ENCODE data around the gene TIPARP. TPM values are rescaled to one million over a fixed set of nuclear protein-coding genes. Genes with fewer than 3 reads are reported as not detected.

The TIPARP gene
- total RNA-seq, 4 donors from 2014 or later, result 41.7 to 115 (median 65.3) TPM

GRCh38 chr3:156675830-156676767 is 1.7 kb downstream of the TIPARP start:
- Histone ChIP-seq H3K27me3 (no peaks in the 10 kb centered on the region), H3K27ac (peak overlapping the region; percentile 74 to 98 (median 96)), H3K4me3 (peak overlapping the region; percentile 64 to 97 (median 90)), H3K36me3 (peaks cover 0 to 26% (median 0%) of the 10 kb centered on the region in 3 donors), H3K4me1 (peaks cover 0 to 43% (median 14%) of the 10 kb centered on the region in 4 donors), H3K9me3 (no peaks in the 10 kb centered on the region)
- 14% methylated on average over 18 of the region's 18 CpGs for WGBS, 2 donors
- TF ChIP-seq POLR2A (IDR thresholded peaks at IDR 0.05) (no peak), EP300 (IDR thresholded peaks at IDR 0.05) (peak in 1 of 2 donors; percentile 33)
- peak; percentile 16 to 80 for DNase-seq (ENCODE audit: low spot score in 2 of 2)

DNA sequence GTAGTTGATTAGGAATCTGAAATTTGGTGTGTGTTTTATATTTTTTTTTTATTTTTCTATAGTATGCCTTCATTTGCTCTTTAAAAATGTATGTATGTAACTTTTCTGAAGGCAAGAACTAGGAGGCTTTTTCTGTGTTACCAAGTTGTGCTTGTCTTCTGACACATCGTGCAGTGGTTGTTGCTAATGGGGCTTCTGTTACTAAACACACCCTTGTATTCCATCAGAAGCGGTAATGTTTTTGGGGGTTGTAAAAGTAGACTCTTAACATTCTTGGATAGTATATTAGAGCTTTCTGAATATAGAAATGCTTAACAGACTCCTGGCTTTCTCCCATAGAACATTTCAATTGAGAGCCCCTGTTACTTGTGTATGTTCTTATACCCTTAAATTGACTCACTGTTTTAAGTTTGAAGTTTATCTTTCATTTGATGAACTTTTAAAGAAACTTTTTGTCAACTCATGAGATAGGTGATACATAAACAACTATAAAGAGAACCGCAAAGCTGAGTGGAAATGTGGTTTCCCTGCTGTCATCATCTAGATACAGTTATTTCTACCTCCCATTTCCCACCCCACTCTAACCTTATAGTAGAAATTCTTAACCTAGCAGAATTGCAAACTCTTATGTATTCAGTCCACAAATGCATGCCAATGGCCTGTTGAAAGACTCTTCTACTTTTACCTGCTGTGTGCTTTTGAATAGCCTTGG is 2.5 kb downstream of the TIPARP start:
- peak overlapping the region in 1 of 4 donors; percentile 97 for H3K27ac ChIP-seq

GRCh38 chr3:156677536-156677935 is 3.1 kb downstream of the TIPARP start:
- H3K27me3 ChIP-seq, result no peaks in the 10 kb centered on the region
- WGBS, 2 donors, result 48 to 55% methylated on average over 2 of the region's 2 CpGs
- H3K4me1 ChIP-seq, result peaks cover 0 to 57% (median 22%) of the 10 kb centered on the region in 4 donors
- H3K36me3 ChIP-seq, result peaks cover 0 to 26% (median 0%) of the 10 kb centered on the region in 3 donors
- peak overlapping the region in 1 of 4 donors; percentile 84 for H3K4me3 ChIP-seq
- no peaks in the 10 kb centered on the region for H3K9me3 ChIP-seq
- no peak for TF ChIP-seq CTCF (IDR thresholded peaks at IDR 0.05)
- no peak for TF ChIP-seq EP300 (IDR thresholded peaks at IDR 0.05)
- TF ChIP-seq POLR2A (IDR thresholded peaks at IDR 0.05), result no peak
- H3K27ac ChIP-seq, result peak overlapping the region in 1 of 4 donors; percentile 97
- DNase-seq (ENCODE audit: low spot score in 2 of 2), result no peak

More for the DNA sequence above, 2.5 kb downstream of the TIPARP start:
- no peaks in the 10 kb centered on the region for H3K27me3 ChIP-seq
- H3K9me3 ChIP-seq, result no peaks in the 10 kb centered on the region
- peaks cover 0 to 26% (median 0%) of the 10 kb centered on the region in 3 donors for H3K36me3 ChIP-seq
- no peak for TF ChIP-seq CTCF (IDR thresholded peaks at IDR 0.05)
- TF ChIP-seq POLR2A (IDR thresholded peaks at IDR 0.05), result no peak
- no peak for TF ChIP-seq EP300 (IDR thresholded peaks at IDR 0.05)
- WGBS, 2 donors, result 81 to 87% methylated on average over 3 of the region's 3 CpGs
- no peak for DNase-seq (ENCODE audit: low spot score in 2 of 2)
- H3K4me3 ChIP-seq, result peak overlapping the region in 3 of 4 donors; percentile 84 to 97 (median 97)
- peaks cover 0 to 51% (median 16%) of the 10 kb centered on the region in 4 donors for H3K4me1 ChIP-seq

DNA sequence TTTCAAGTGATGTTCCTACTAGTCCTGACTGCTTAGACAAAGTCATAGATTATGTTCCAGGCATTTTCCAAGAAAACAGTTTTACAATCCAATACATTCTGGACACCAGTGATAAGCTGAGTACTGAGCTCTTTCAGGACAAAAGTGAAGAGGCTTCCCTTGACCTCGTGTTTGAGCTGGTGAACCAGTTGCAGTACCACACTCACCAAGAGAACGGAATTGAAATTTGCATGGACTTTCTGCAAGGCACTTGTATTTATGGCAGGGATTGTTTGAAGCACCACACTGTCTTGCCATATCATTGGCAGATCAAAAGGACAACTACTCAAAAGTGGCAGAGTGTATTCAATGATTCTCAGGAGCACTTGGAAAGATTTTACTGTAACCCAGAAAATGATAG is 3.8 kb downstream of the TIPARP start:
- 83 to 92% methylated on average over 2 of the region's 2 CpGs for WGBS, 2 donors
- TF ChIP-seq POLR2A (IDR thresholded peaks at IDR 0.05) (no peak), EP300 (IDR thresholded peaks at IDR 0.05) (no peak), CTCF (IDR thresholded peaks at IDR 0.05) (no peak)
- peak overlapping the region in 2 of 4 donors; percentile 6 to 84 for H3K4me3 ChIP-seq
- no peaks in the 10 kb centered on the region for H3K9me3 ChIP-seq
- H3K27me3 ChIP-seq, result no peaks in the 10 kb centered on the region
- H3K36me3 ChIP-seq, result peaks cover 0 to 26% (median 0%) of the 10 kb centered on the region in 3 donors
- no peak for DNase-seq (ENCODE audit: low spot score in 2 of 2)
- H3K27ac ChIP-seq, result peak overlapping the region in 1 of 4 donors; percentile 12
- peaks cover 0 to 64% (median 27%) of the 10 kb centered on the region in 4 donors for H3K4me1 ChIP-seq

DNA sequence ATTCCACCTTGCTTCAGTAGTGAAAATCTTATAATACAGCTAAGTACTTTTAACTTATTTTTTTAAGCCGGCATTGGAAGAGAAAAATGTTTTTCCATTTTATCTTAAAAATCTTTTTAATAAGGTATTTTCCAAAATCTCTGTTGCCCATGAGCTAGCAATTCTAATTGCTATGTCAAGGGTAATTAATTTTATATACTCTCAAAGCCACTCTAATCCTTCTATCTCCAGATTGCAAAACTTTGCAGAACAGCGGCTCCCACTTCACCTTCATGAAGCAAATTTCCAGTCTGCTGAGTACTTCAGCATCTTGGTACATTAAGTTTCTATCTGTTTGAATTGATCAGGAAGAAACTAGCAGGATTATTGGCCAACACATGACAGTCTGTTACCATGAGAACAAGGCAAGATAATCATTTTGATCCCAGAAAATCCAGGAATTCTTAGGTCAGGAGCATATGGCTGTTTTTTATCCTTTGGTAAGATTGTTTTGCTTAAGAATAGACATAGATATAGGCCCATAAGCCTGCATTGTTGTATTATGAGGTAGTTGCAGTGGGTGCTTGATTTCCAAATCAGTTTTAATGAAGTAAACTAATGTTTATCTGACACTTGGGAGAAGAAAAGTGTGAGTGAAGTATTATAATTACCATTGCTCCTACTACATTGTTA is 6.0 kb downstream of the TIPARP start:
- H3K4me3 ChIP-seq, result peak overlapping the region in 1 of 4 donors; percentile 84
- peaks cover 0 to 26% (median 0%) of the 10 kb centered on the region in 3 donors for H3K36me3 ChIP-seq
- peak overlapping the region in 1 of 4 donors; percentile 7 for H3K27ac ChIP-seq
- no peaks in the 10 kb centered on the region for H3K9me3 ChIP-seq
- peaks cover 0 to 86% (median 26%) of the 10 kb centered on the region in 4 donors for H3K4me1 ChIP-seq
- no peak for TF ChIP-seq CTCF (IDR thresholded peaks at IDR 0.05)
- no peak for TF ChIP-seq EP300 (IDR thresholded peaks at IDR 0.05)
- TF ChIP-seq POLR2A (IDR thresholded peaks at IDR 0.05), result no peak
- WGBS, 2 donors, result 93 to 98% methylated on average over 2 of the region's 2 CpGs
- no peak for DNase-seq (ENCODE audit: low spot score in 2 of 2)
- H3K27me3 ChIP-seq, result no peaks in the 10 kb centered on the region
